Smooth muscle cell of the brain vasculature (primary cell): ENCODE data around the gene PLK4.
"Not testable (repeated sequence)": the region's sequence is repeated elsewhere in the genome, so short reads cannot be mapped to it uniquely, and the experiment has no call there.

Source experiments
- DNase-seq: peaks from one replicate; pipeline ENCODE4 v3.0.0-alpha.2; 2012; ENCODE audit warnings: low read depth, low spot score

The PLK4 gene

GRCh38 chr4:127905029-127905428 lies 24.3 kb downstream of the PLK4 start:
- DNase-seq: no peak

- no peak for DNase-seq
These were observed 35.8 kb downstream of the PLK4 start for GRCh38 chr4:127916512-127916911.

GRCh38 chr4:127917151-127917550 lies 36.5 kb downstream of the PLK4 start:
- no peak for DNase-seq

GRCh38 chr4:127920521-127920920 lies 39.8 kb downstream of the PLK4 start:
- no peak for DNase-seq

- no peak for DNase-seq
These were observed 41.5 kb downstream of the PLK4 start for GRCh38 chr4:127922226-127922625.

GRCh38 chr4:127925720-127926119 lies 45.0 kb downstream of the PLK4 start:
- DNase-seq: not testable (repeated sequence)

GRCh38 chr4:127930175-127930574 lies 49.5 kb downstream of the PLK4 start:
- no peak for DNase-seq

GRCh38 chr4:127931836-127932235 lies 51.1 kb downstream of the PLK4 start:
- not testable (repeated sequence) for DNase-seq

- DNase-seq: no peak
These were observed 56.3 kb downstream of the PLK4 start for GRCh38 chr4:127936974-127937373.
